Left lung (tissue), 10 donors: ENCODE results near the gene COL19A1. TPM values are rescaled to one million over a fixed set of nuclear protein-coding genes. Genes with fewer than 3 reads are reported as not detected.

Experiments
- ATAC-seq: fragments of 200-7000 bp; cut with Tn5 transposase; one replicate; pipeline ENCODE4 v1.9.1; 2020; ENCODE audit warnings: moderate library complexity
- DNase-seq, 4 donors: peaks; one replicate each; pipeline ENCODE4 v3.0.0-alpha.2; 2013 to 2020
- H3K27ac ChIP-seq, 2 donors: fragments of 200-600 bp; sonication (generic) in 1 of 2; one replicate each; pipeline versions ENCODE4 v1.5.0 to v1.8.0; 2020 to 2021
- H3K27me3 ChIP-seq, 2 donors: fragments of 200-600 bp; sonication (generic) in 1 of 2; one replicate each; pipeline versions ENCODE4 v1.5.0 to v1.8.0; 2020 to 2021
- H3K36me3 ChIP-seq, 2 donors: fragments of 200-600 bp; sonication (generic) in 1 of 2; one replicate each; pipeline versions ENCODE4 v1.5.0 to v1.8.0; 2020 to 2021
- H3K4me1 ChIP-seq, 2 donors: fragments of 200-600 bp; one replicate each; pipeline ENCODE4 v1.8.0; 2021
- H3K4me3 ChIP-seq, 2 donors: fragments of 200-600 bp; sonication (generic) in 1 of 2; one replicate each; pipeline versions ENCODE4 v1.5.0 to v1.8.0; 2020 to 2021; ENCODE audit warnings: mild to moderate bottlenecking in 1 of 2
- H3K9me3 ChIP-seq, 2 donors: fragments of 200-600 bp; sonication (generic) in 1 of 2; one replicate each; pipeline versions ENCODE4 v1.5.0 to v1.8.0; 2020 to 2021
- intact Hi-C, 2 donors: fragments of 100-400 bp; cut with DNase I; formaldehyde crosslinking; loops; one replicate each; pipeline versions ENCODE4 v1.11.2 to v1.14.2; 2022
- polyA plus RNA-seq, 6 donors: library from polyadenylated mRNA; unstranded; fragments of 120-200 nt; gene quantifications; one replicate each; pipeline ENCODE4 v1.2.1, GENCODE V29; 2013; ENCODE audit not compliant: insufficient read length in 6 of 6
- total RNA-seq, 2 donors: library from RNA; stranded (reverse); fragmentation: NEBNext Ultra II Directional; extraction: Animal tissue kit (Norgen Biotek cat#: 25700); gene quantifications; one replicate each; pipeline ENCODE4 v1.2.1, GENCODE V29; 2021
- TF ChIP-seq, protein P1 (sequence below), 2 donors: fragments of 200-600 bp; sonication (generic) in 1 of 2; IDR thresholded peaks; one replicate each; pipeline versions ENCODE4 v1.5.0 to v1.8.0; 2021; ENCODE audit warnings: antibody characterized with exemption in 2 of 2
- donor health status: DM: no; HTN: yes; CAD: no.
- donor health status: DM: no; HTN: no; CAD: no.

Gene COL19A1
- total and polyA plus RNA-seq, 8 donors: 0.10 to 0.77 (median 0.70) TPM

DNA sequence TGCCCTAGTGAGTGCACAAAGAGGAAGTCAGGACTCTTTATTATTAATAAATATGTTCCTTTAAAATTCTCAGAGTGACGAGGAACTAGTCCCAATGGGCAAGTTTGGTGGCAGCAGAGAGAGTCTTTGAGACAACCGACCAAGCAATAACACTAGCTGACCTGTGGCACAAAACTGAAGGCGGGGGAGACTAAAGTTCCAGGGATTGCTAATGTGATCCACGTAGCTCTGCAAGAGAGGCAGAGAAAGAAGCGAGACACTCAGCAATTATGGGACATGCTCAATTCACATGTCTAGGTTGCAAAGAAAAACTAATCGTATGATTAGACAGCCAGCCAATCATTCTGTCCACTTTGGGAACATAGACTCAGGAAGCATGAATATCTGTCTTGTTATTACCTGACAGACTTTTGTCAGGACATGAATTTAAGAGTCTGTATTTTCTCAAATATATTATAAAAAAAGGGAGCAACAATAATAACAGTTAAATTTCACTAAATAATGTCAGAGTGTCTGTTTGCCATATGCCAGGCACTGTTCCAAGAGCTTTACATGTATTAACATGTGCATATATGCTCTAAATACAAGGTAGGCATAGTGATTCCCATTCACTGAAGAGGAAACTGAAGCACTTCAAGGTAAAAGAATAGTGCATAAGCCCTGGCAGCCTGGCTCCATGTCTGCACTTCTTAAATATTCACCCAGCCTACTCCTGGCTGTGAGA lies 355.5 kb downstream of the COL19A1 start:
- H3K4me3 ChIP-seq: no peak overlapping the region
- H3K27ac ChIP-seq: no peak overlapping the region
- TF ChIP-seq, protein P1, sequence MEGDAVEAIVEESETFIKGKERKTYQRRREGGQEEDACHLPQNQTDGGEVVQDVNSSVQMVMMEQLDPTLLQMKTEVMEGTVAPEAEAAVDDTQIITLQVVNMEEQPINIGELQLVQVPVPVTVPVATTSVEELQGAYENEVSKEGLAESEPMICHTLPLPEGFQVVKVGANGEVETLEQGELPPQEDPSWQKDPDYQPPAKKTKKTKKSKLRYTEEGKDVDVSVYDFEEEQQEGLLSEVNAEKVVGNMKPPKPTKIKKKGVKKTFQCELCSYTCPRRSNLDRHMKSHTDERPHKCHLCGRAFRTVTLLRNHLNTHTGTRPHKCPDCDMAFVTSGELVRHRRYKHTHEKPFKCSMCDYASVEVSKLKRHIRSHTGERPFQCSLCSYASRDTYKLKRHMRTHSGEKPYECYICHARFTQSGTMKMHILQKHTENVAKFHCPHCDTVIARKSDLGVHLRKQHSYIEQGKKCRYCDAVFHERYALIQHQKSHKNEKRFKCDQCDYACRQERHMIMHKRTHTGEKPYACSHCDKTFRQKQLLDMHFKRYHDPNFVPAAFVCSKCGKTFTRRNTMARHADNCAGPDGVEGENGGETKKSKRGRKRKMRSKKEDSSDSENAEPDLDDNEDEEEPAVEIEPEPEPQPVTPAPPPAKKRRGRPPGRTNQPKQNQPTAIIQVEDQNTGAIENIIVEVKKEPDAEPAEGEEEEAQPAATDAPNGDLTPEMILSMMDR (IDR thresholded peaks at IDR 0.05): no peak
- ATAC-seq (no peak), DNase-seq (no peak)
- no peaks in the 10 kb centered on the region for H3K9me3 ChIP-seq
- intact Hi-C loops: no loop called here
- H3K36me3 ChIP-seq: no peaks in the 10 kb centered on the region
- H3K27me3 ChIP-seq: peaks cover 0 to 4% of the 10 kb centered on the region in 2 donors
- H3K4me1 ChIP-seq: no peaks in the 10 kb centered on the region

DNA sequence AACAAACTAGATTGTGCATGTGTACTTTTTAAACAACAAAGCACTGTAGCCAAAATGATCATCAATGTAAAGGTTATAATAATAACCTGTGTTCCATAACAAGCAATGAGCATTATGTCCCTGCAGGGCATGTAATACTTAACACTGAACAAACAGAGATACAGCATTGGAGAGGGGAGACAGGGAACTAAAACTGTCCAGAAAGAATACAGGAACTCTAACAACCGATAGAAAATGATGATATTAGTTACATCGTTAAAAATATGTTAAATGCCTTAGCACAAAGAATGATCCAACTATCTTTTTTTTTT lies 356.0 kb downstream of the COL19A1 start:
- no peak for DNase-seq
- no peak for ATAC-seq
- Histone ChIP-seq H3K27ac (no peak overlapping the region), H3K9me3 (no peaks in the 10 kb centered on the region), H3K4me3 (no peak overlapping the region), H3K36me3 (no peaks in the 10 kb centered on the region), H3K27me3 (no peaks in the 10 kb centered on the region), H3K4me1 (no peaks in the 10 kb centered on the region)
- intact Hi-C loops: no loop called here
- TF ChIP-seq, protein P1 (IDR thresholded peaks at IDR 0.05): no peak

DNA sequence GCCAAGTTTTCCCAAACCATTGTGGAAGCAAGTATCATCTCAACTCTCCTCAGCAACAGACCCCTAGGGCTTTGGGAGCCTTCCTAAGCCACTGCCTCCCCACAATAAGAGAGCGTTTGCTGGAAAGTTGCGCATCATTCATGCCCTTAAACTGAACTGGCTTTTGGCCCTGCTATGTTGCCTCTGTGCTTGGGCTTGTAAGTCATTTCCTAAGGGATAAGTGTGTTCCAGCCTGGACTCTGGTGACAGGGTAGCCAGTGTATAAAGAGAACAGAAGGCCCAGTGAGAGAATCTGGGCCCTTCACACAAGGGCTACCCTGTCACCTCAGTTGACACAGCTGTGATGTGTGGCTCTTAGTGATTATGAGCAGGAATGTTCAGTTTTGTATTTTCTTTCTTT lies 358.7 kb downstream of the COL19A1 start:
- Histone ChIP-seq H3K4me1 (no peaks in the 10 kb centered on the region), H3K27ac (no peak overlapping the region), H3K27me3 (no peaks in the 10 kb centered on the region), H3K36me3 (no peaks in the 10 kb centered on the region), H3K4me3 (no peak overlapping the region), H3K9me3 (no peaks in the 10 kb centered on the region)
- TF ChIP-seq, protein P1 (IDR thresholded peaks at IDR 0.05): no peak
- DNase-seq: no peak
- ATAC-seq: no peak
- intact Hi-C loops: no loop called here

DNA sequence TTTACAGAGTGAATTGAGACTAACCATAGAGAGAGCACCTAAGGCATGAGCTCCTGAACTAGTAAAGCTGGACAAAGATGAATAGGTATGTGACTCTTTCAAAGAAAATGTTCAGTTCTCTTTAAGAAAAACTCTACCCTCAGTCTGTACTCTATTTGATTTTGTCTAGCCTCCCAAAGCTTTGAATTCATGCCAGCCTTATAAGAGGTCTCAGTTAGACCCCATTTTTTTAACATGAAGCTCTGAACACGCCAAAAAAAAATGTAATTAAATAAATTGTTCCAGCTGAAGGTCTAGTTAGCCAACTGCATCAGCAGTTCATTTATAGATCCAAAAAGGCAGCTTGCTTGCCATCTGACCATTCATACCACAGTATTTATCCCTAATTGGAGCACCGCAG lies 365.0 kb downstream of the COL19A1 start:
- no peak overlapping the region for H3K27ac ChIP-seq
- H3K36me3 ChIP-seq: no peaks in the 10 kb centered on the region
- no peaks in the 10 kb centered on the region for H3K4me1 ChIP-seq
- no peaks in the 10 kb centered on the region for H3K27me3 ChIP-seq
- intact Hi-C loops: no loop called here
- DNase-seq (no peak), ATAC-seq (no peak)
- H3K9me3 ChIP-seq: no peaks in the 10 kb centered on the region
- no peak overlapping the region for H3K4me3 ChIP-seq
- TF ChIP-seq, protein P1 (IDR thresholded peaks at IDR 0.05): no peak

DNA sequence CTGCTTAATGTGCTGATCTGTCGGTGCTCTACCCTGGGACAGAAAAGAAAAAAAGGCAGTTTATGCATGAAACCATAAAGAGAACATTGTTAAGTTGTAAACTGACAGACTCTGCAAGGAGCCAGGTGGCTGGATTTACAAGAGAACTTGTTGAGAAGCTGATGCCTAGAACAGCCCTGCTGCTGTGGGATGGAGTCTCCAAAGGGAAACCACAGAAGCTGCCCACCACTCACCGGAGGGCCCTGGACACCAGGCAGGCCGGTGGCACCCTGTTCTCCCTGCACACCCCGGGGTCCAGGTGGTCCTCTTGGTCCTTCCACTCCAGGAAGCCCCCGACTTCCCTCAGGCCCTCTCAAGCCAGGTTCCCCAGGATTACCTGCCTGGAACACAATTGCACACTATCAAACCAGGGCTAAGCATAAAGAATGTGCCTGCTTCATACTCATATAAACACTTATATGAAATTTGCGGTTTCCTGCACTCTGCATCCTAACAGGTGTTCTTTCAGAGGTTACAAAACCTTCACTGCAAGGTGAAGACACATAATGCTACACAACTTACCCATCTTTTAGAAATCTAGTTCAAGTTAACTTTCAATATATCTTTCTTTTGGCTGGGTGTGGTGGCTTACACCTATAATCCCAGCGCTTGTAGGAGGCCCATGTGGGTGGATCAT lies 368.3 kb downstream of the COL19A1 start:
- DNase-seq (peak in 1 of 4 donors; percentile 60), ATAC-seq (no peak)
- Histone ChIP-seq H3K27me3 (peaks cover 0 to 5% of the 10 kb centered on the region in 2 donors), H3K4me1 (no peaks in the 10 kb centered on the region), H3K9me3 (no peaks in the 10 kb centered on the region), H3K4me3 (no peak overlapping the region), H3K36me3 (no peaks in the 10 kb centered on the region), H3K27ac (no peak overlapping the region)
- intact Hi-C loops: no loop called here
- TF ChIP-seq, protein P1 (IDR thresholded peaks at IDR 0.05): no peak
